ENCODE data around the gene CUX1.

GRCh38 chr7:101933028-101933427 lies 115.6 kb downstream of the CUX1 start:
- TF ChIP-seq CTCF (conservative IDR thresholded peaks at IDR 0.05; ENCODE audit: low read depth, low read length): no peak
- TF ChIP-seq EZH2 (IDR thresholded peaks at IDR 0.05; ENCODE audit: low read length, unreplicated experiment): no peak
